Mesodermal cell (in vitro differentiated cells): ENCODE measurements around the gene UVRAG.
A peak's percentile ranks its signal among the peaks of the same experiment; 100 is the strongest.

Source experiments
- H3K27ac ChIP-seq: 2 replicates; pipeline ENCODE4 v1.7.0; 2013; ENCODE audit warnings: mild to moderate bottlenecking, low read depth, low read length, moderate library complexity; ENCODE audit not compliant: severe bottlenecking
- H3K36me3 ChIP-seq: 2 replicates; pipeline ENCODE4 v1.7.1; 2013; ENCODE audit warnings: mild to moderate bottlenecking, low read length, moderate library complexity; ENCODE audit not compliant: control insufficient read depth, insufficient read depth
- H3K4me1 ChIP-seq: one replicate; pipeline ENCODE4 v1.7.1; 2013; ENCODE audit warnings: mild to moderate bottlenecking, low read length; ENCODE audit not compliant: insufficient read depth, control insufficient read depth, poor library complexity, severe bottlenecking
- H3K4me3 ChIP-seq: 2 replicates; pipeline ENCODE4 v1.7.0; 2013; ENCODE audit warnings: low read length, control low read depth, mild to moderate bottlenecking; ENCODE audit not compliant: insufficient read depth, poor library complexity, severe bottlenecking; ENCODE audit errors: extremely low read depth
- H3K9me3 ChIP-seq: 2 replicates; pipeline ENCODE4 v1.7.1; 2013; ENCODE audit warnings: mild to moderate bottlenecking, low read length, moderate library complexity; ENCODE audit not compliant: control insufficient read depth
- WGBS, 2 experiments: methylation state at CpG; one replicate each; pipeline ENCODE4 v1.1.5; 2013; ENCODE audit warnings: missing lambda C conversion rate in 2 of 2; ENCODE audit not compliant: insufficient coverage in 2 of 2; 5-methylcytosine and 5-hydroxymethylcytosine counted together

Gene UVRAG

GRCh38 chr11:76104285-76104684 lies 289.3 kb downstream of the UVRAG start:
- H3K4me1 ChIP-seq: no peaks in the 10 kb centered on the region
- no peak overlapping the region for H3K4me3 ChIP-seq
- H3K9me3 ChIP-seq: no peaks in the 10 kb centered on the region
- 98 to 100% methylated on average over 2 to 3 of the region's 7 CpGs for WGBS, 2 experiments
- no peak overlapping the region for H3K27ac ChIP-seq
- no peaks in the 10 kb centered on the region for H3K36me3 ChIP-seq

DNA sequence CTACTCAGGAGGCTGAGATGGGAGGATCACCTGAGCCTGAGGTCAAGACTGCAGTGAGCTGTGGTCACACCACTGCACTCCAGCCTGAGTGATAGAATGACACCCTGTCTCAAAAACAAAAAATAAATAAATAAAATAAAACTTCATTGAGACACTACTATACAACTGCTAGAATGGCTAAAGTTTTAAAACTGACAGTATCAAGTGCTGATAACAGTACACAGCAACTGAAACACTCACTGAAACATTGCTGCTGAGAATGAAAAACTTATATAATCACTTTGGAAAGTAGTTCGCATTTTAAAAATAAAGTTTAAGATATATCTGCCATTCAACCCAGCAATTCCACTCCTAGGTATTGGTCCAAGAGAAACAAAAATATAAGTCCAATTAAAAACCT lies 290.6 kb downstream of the UVRAG start:
- Histone ChIP-seq H3K4me3 (no peak overlapping the region), H3K4me1 (no peaks in the 10 kb centered on the region), H3K36me3 (no peaks in the 10 kb centered on the region), H3K27ac (no peak overlapping the region), H3K9me3 (no peaks in the 10 kb centered on the region)
- no CpG with 5 or more reads among the region's 1 CpG for WGBS, 2 experiments

GRCh38 chr11:76107971-76108370 lies 293.0 kb downstream of the UVRAG start:
- H3K4me1 ChIP-seq: no peaks in the 10 kb centered on the region

DNA sequence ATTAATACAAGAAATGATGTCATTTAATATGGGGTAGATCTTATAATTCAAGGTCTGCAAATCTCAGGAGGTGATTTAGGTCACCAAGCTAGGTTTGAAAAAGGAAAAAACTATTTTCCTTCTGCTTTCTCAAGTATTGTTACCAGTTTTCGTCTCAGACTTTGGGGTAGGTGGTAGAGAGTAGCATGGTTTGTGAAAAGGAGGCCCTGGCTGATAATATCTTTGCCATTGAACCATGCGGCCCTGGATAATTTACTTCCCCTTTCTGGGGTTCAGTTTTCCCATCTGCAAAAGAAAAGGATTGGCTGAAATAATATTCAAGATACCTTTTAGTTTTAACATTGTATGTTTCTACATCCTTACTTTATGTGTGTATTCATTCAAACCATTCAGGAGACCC lies 299.2 kb downstream of the UVRAG start:
- peaks cover 7% of the 10 kb centered on the region for H3K36me3 ChIP-seq
- no peaks in the 10 kb centered on the region for H3K9me3 ChIP-seq
- H3K4me3 ChIP-seq: no peak overlapping the region
- WGBS, 2 experiments: 80% methylated on average over 1 of the region's 2 CpGs; no CpG with 5 or more reads in 1 of the 2 experiments
- H3K27ac ChIP-seq: no peak overlapping the region
- peaks cover 1% of the 10 kb centered on the region for H3K4me1 ChIP-seq

More at GRCh38 chr11:76107971-76108370, 293.0 kb downstream of the UVRAG start:
- Histone ChIP-seq H3K36me3 (no peaks in the 10 kb centered on the region), H3K27ac (no peak overlapping the region), H3K9me3 (no peaks in the 10 kb centered on the region), H3K4me3 (no peak overlapping the region)
- no CpG with 5 or more reads among the region's 3 CpGs for WGBS, 2 experiments

- no CpG with 5 or more reads among the region's 3 CpGs for WGBS, 2 experiments
- H3K4me1 ChIP-seq: peaks cover 14% of the 10 kb centered on the region
- H3K4me3 ChIP-seq: no peak overlapping the region
- H3K27ac ChIP-seq: no peak overlapping the region
- H3K36me3 ChIP-seq: peaks cover 7% of the 10 kb centered on the region
- H3K9me3 ChIP-seq: no peaks in the 10 kb centered on the region
These were observed 300.5 kb downstream of the UVRAG start for GRCh38 chr11:76115555-76115954.

- no peak overlapping the region for H3K4me3 ChIP-seq
- no peak overlapping the region for H3K27ac ChIP-seq
- H3K36me3 ChIP-seq: peaks cover 7% of the 10 kb centered on the region
- peaks cover 19% of the 10 kb centered on the region for H3K4me1 ChIP-seq
- WGBS, 2 experiments: 84 to 89% methylated on average over 2 of the region's 2 CpGs
- no peaks in the 10 kb centered on the region for H3K9me3 ChIP-seq
These were observed 304.0 kb downstream of the UVRAG start for GRCh38 chr11:76119032-76119431.

DNA sequence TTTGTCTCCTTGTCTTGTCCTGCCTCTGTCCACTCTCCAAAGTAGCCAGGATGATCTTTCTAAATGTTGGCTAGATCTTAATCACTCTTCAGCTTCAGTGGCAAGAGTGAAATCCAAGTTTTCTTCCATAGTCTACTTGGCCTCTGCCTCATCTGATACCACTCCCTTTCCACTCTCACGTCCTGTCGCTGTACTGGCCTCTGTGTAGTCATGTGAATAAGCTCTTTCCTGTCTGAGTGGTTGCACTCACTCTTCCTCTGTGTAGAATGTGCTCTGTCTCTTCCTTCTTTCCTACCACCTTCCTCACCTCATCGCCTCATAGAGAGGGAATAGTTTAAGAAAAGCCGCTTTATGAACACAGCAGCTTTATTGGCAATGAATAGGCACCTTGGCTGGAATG lies 304.8 kb downstream of the UVRAG start:
- 83 to 100% methylated on average over 2 of the region's 4 CpGs for WGBS, 2 experiments
- H3K4me3 ChIP-seq: no peak overlapping the region
- no peaks in the 10 kb centered on the region for H3K9me3 ChIP-seq
- H3K36me3 ChIP-seq: peaks cover 7% of the 10 kb centered on the region
- H3K4me1 ChIP-seq: peaks cover 19% of the 10 kb centered on the region
- H3K27ac ChIP-seq: peak overlapping the region; percentile 25

GRCh38 chr11:76120513-76121101 lies 305.6 kb downstream of the UVRAG start:
- H3K9me3 ChIP-seq: no peaks in the 10 kb centered on the region
- WGBS, 2 experiments: 26 to 43% methylated on average over 5 of the region's 5 CpGs
- peaks cover 5% of the 10 kb centered on the region for H3K36me3 ChIP-seq
- H3K4me3 ChIP-seq: no peak overlapping the region
- peaks cover 27% of the 10 kb centered on the region for H3K4me1 ChIP-seq
- H3K27ac ChIP-seq: peak overlapping the region; percentile 17

DNA sequence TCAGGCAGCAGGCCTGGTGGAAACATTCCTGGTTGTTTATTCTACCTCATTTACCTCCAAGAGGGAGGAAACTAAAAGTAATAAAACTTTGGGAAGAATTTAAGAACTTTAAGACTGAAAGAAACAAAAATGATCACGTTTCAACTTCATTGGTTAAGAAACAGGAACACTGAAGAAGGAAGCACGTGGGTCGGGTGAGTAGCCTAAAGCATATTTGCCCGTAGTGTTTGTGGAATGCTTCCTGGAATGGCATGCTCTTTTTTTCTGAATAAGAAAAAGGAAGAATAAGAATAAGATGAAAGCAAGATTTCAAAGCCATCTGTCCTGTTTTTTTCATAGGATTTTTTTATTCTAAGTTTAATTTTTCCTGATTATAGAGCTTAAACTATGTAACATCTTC lies 308.2 kb downstream of the UVRAG start:
- Histone ChIP-seq H3K4me3 (no peak overlapping the region), H3K9me3 (no peaks in the 10 kb centered on the region), H3K36me3 (peaks cover 4% of the 10 kb centered on the region), H3K27ac (no peak overlapping the region), H3K4me1 (peaks cover 27% of the 10 kb centered on the region)
- WGBS, 2 experiments: 71 to 83% methylated on average over 3 to 4 of the region's 4 CpGs

- Histone ChIP-seq H3K36me3 (peaks cover 4% of the 10 kb centered on the region), H3K9me3 (no peaks in the 10 kb centered on the region), H3K4me3 (no peak overlapping the region), H3K4me1 (peaks cover 17% of the 10 kb centered on the region), H3K27ac (no peak overlapping the region)
- 97 to 98% methylated on average over 6 to 7 of the region's 8 CpGs for WGBS, 2 experiments
These were observed 310.1 kb downstream of the UVRAG start for GRCh38 chr11:76124905-76125770.

- Histone ChIP-seq H3K4me1 (peaks cover 19% of the 10 kb centered on the region), H3K4me3 (no peak overlapping the region), H3K36me3 (peaks cover 4% of the 10 kb centered on the region), H3K27ac (no peak overlapping the region), H3K9me3 (no peaks in the 10 kb centered on the region)
- WGBS, 2 experiments: 90 to 95% methylated on average over 2 of the region's 2 CpGs
These were observed 314.7 kb downstream of the UVRAG start for GRCh38 chr11:76129729-76130128.
